Trophoblast cell (in vitro differentiated cells and primary cell): ENCODE results near the gene OBSL1.

ENCODE experiments used
- DNase-seq, 2 donors: peaks; one replicate each; pipeline ENCODE4 v3.0.0-alpha.2; 2016
- H2AFZ ChIP-seq: 2 replicates; pipeline ENCODE4 v1.6.1; 2013; ENCODE audit warnings: low read length, moderate library complexity, mild to moderate bottlenecking; ENCODE audit not compliant: insufficient read depth, poor library complexity
- H2AK5ac ChIP-seq: 2 replicates; pipeline ENCODE4 v1.6.1; 2013; ENCODE audit warnings: mild to moderate bottlenecking, low read length
- H2BK120ac ChIP-seq: 2 replicates; pipeline ENCODE4 v1.6.1; 2013; ENCODE audit warnings: low read length, mild to moderate bottlenecking, moderate library complexity; ENCODE audit not compliant: insufficient read depth, poor library complexity
- H2BK12ac ChIP-seq: 2 replicates; pipeline ENCODE4 v1.6.1; 2013; ENCODE audit warnings: mild to moderate bottlenecking, low read length, moderate library complexity
- H2BK5ac ChIP-seq: 2 replicates; pipeline ENCODE4 v1.6.1; 2013; ENCODE audit warnings: low read length, low read depth, moderate library complexity, mild to moderate bottlenecking; ENCODE audit not compliant: poor library complexity
- H3K14ac ChIP-seq: 2 replicates; pipeline ENCODE4 v1.6.1; 2013; ENCODE audit warnings: mild to moderate bottlenecking, low read length
- H3K18ac ChIP-seq: 2 replicates; pipeline ENCODE4 v1.6.1; 2013; ENCODE audit warnings: mild to moderate bottlenecking, low read length
- H3K23ac ChIP-seq: 2 replicates; pipeline ENCODE4 v1.6.1; 2013; ENCODE audit warnings: low read length
- H3K27ac ChIP-seq: 2 replicates; pipeline ENCODE4 v1.5.1; 2013; ENCODE audit warnings: low read depth, mild to moderate bottlenecking, inconsistent platforms, low read length, moderate library complexity
- H3K27me3 ChIP-seq: 2 replicates; pipeline ENCODE4 v1.6.1; 2013; ENCODE audit warnings: inconsistent platforms, mild to moderate bottlenecking, low read length, moderate library complexity; ENCODE audit not compliant: insufficient read depth
- H3K36me3 ChIP-seq, 2 experiments: 1 replicate in 1 of 2; 2 replicates in 1 of 2; pipeline ENCODE4 v1.6.1; 2013; ENCODE audit warnings: low read length in 2 of 2, mild to moderate bottlenecking in 2 of 2, moderate library complexity in 1 of 2; ENCODE audit not compliant: insufficient read depth in 2 of 2, control insufficient read depth in 1 of 2
- H3K4ac ChIP-seq: 2 replicates; pipeline ENCODE4 v1.6.1; 2013; ENCODE audit warnings: low read depth, mild to moderate bottlenecking, low read length, moderate library complexity
- H3K4me1 ChIP-seq, 2 experiments: 1 replicate in 1 of 2; 2 replicates in 1 of 2; pipeline ENCODE4 v1.6.1; 2013; ENCODE audit warnings: low read length in 2 of 2, mild to moderate bottlenecking in 2 of 2, moderate library complexity in 1 of 2; ENCODE audit not compliant: insufficient read depth in 2 of 2, control insufficient read depth in 1 of 2
- H3K4me2 ChIP-seq: 2 replicates; pipeline ENCODE4 v1.6.1; 2013; ENCODE audit warnings: inconsistent platforms, mild to moderate bottlenecking, low read length, moderate library complexity
- H3K4me3 ChIP-seq: 2 replicates; pipeline ENCODE4 v1.5.1; 2013; ENCODE audit warnings: mild to moderate bottlenecking, low read depth, low read length, inconsistent platforms
- H3K79me1 ChIP-seq: one replicate; pipeline ENCODE4 v1.6.1; 2013; ENCODE audit warnings: low read length
- H3K79me2 ChIP-seq: 2 replicates; pipeline ENCODE4 v1.6.1; 2013; ENCODE audit warnings: low read length, mild to moderate bottlenecking; ENCODE audit not compliant: control insufficient read depth, insufficient read depth, poor library complexity
- H3K9ac ChIP-seq: 2 replicates; pipeline ENCODE4 v1.6.1; 2013; ENCODE audit warnings: mild to moderate bottlenecking, low read length
- H3K9me3 ChIP-seq: 2 replicates; pipeline ENCODE4 v1.6.1; 2013; ENCODE audit warnings: low read depth, mild to moderate bottlenecking, control low read depth, inconsistent platforms, low read length; ENCODE audit not compliant: insufficient read depth
- H4K12ac ChIP-seq: 2 replicates; pipeline ENCODE4 v1.6.1; 2013; ENCODE audit warnings: low read depth, mild to moderate bottlenecking, low read length, moderate library complexity
- H4K8ac ChIP-seq: 2 replicates; pipeline ENCODE4 v1.6.1; 2013; ENCODE audit warnings: low read depth, mild to moderate bottlenecking, low read length, moderate library complexity
- H4K91ac ChIP-seq: one replicate; pipeline ENCODE4 v1.6.1; 2013; ENCODE audit warnings: low read depth, mild to moderate bottlenecking, low read length, moderate library complexity
- WGBS: extraction: QIAGEN DNeasy Blood & Tissue Kit; methylation state at CpG from one replicate; pipeline ENCODE4 v1.1.7; 2013; ENCODE audit warnings: missing lambda C conversion rate; ENCODE audit not compliant: insufficient read length, insufficient coverage; ENCODE audit errors: extremely low coverage; 5-methylcytosine and 5-hydroxymethylcytosine counted together

The OBSL1 gene

GRCh38 chr2:219555956-219556355 is 15.4 kb downstream of the OBSL1 start:
- no peak overlapping the region for H4K91ac ChIP-seq
- no peak overlapping the region for H2BK120ac ChIP-seq
- WGBS: no CpG with 5 or more reads among the region's 20 CpGs

GRCh38 chr2:219554350-219554749 is 17.0 kb downstream of the OBSL1 start:
- no peak overlapping the region for H2BK120ac ChIP-seq
- no peak overlapping the region for H4K12ac ChIP-seq
- H3K79me1 ChIP-seq: peaks cover 2% of the 10 kb centered on the region
- no peaks in the 10 kb centered on the region for H3K27me3 ChIP-seq
- H2AK5ac ChIP-seq: no peak overlapping the region
- H3K18ac ChIP-seq: no peak overlapping the region
- H3K4me2 ChIP-seq: no peak overlapping the region
- no peak overlapping the region for H4K91ac ChIP-seq
- no peak overlapping the region for H2BK12ac ChIP-seq
- WGBS: no CpG with 5 or more reads among the region's 15 CpGs
- no peak overlapping the region for H3K4ac ChIP-seq
- H3K36me3 ChIP-seq: peaks cover 36 to 44% of the 10 kb centered on the region in 2 experiments
- no peak overlapping the region for H3K4me3 ChIP-seq
- H4K8ac ChIP-seq: no peak overlapping the region
- H2BK5ac ChIP-seq: no peak overlapping the region
- no peak overlapping the region for H3K14ac ChIP-seq
- peaks cover 12 to 13% of the 10 kb centered on the region in 2 experiments for H3K4me1 ChIP-seq
- no peak for DNase-seq
- no peak overlapping the region for H3K27ac ChIP-seq
- H3K9me3 ChIP-seq: no peaks in the 10 kb centered on the region
- no peak overlapping the region for H3K23ac ChIP-seq
- no peak overlapping the region for H3K9ac ChIP-seq
- H2AFZ ChIP-seq: no peak overlapping the region
- no peaks in the 10 kb centered on the region for H3K79me2 ChIP-seq

More at GRCh38 chr2:219555956-219556355, 15.4 kb downstream of the OBSL1 start:
- Histone ChIP-seq H3K23ac (no peak overlapping the region), H3K14ac (no peak overlapping the region), H3K79me1 (peaks cover 6% of the 10 kb centered on the region), H3K9me3 (no peaks in the 10 kb centered on the region), H2BK12ac (no peak overlapping the region), H4K8ac (no peak overlapping the region), H3K4me2 (no peak overlapping the region), H3K4me3 (no peak overlapping the region), H3K18ac (no peak overlapping the region), H2AFZ (no peak overlapping the region), H3K27me3 (no peaks in the 10 kb centered on the region), H4K12ac (no peak overlapping the region), H3K4me1 (peaks cover 17% of the 10 kb centered on the region in 2 experiments), H2BK5ac (no peak overlapping the region), H2AK5ac (no peak overlapping the region), H3K79me2 (no peaks in the 10 kb centered on the region), H3K4ac (no peak overlapping the region), H3K36me3 (peaks cover 37 to 46% of the 10 kb centered on the region in 2 experiments), H3K27ac (no peak overlapping the region), H3K9ac (no peak overlapping the region)
- DNase-seq: no peak

- Histone ChIP-seq H3K79me2 (no peaks in the 10 kb centered on the region), H3K4me3 (no peak overlapping the region), H3K27ac (no peak overlapping the region), H4K8ac (no peak overlapping the region), H3K4me2 (no peak overlapping the region), H3K27me3 (no peaks in the 10 kb centered on the region), H3K23ac (no peak overlapping the region), H3K18ac (no peak overlapping the region), H4K12ac (no peak overlapping the region), H3K79me1 (peaks cover 2% of the 10 kb centered on the region), H3K36me3 (peaks cover 32 to 37% of the 10 kb centered on the region in 2 experiments), H3K9ac (no peak overlapping the region), H3K4ac (no peak overlapping the region), H2BK120ac (no peak overlapping the region), H2BK12ac (no peak overlapping the region), H3K4me1 (peaks cover 12 to 13% of the 10 kb centered on the region in 2 experiments), H2AFZ (no peak overlapping the region), H3K14ac (no peak overlapping the region), H4K91ac (no peak overlapping the region), H3K9me3 (no peaks in the 10 kb centered on the region), H2BK5ac (no peak overlapping the region), H2AK5ac (no peak overlapping the region)
- no peak for DNase-seq
- no CpG with 5 or more reads among the region's 12 CpGs for WGBS
These were observed 17.8 kb downstream of the OBSL1 start for GRCh38 chr2:219553463-219553963.

- no peak overlapping the region for H4K12ac ChIP-seq
- no CpG with 5 or more reads among the region's 7 CpGs for WGBS
- H3K9ac ChIP-seq: no peak overlapping the region
- DNase-seq: no peak
- no peak overlapping the region for H3K4ac ChIP-seq
- H3K27me3 ChIP-seq: no peaks in the 10 kb centered on the region
- no peak overlapping the region for H2BK5ac ChIP-seq
- no peak overlapping the region for H4K91ac ChIP-seq
- no peaks in the 10 kb centered on the region for H3K9me3 ChIP-seq
- no peaks in the 10 kb centered on the region for H3K79me2 ChIP-seq
- H4K8ac ChIP-seq: no peak overlapping the region
- H2BK120ac ChIP-seq: no peak overlapping the region
- peak overlapping the region; percentile 72 for H2AFZ ChIP-seq
- H3K79me1 ChIP-seq: peaks cover 2% of the 10 kb centered on the region
- no peak overlapping the region for H2AK5ac ChIP-seq
- peak overlapping the region; percentile 99 for H3K4me2 ChIP-seq
- H3K4me3 ChIP-seq: no peak overlapping the region
- no peak overlapping the region for H3K23ac ChIP-seq
- no peak overlapping the region for H3K27ac ChIP-seq
- no peak overlapping the region for H3K18ac ChIP-seq
- H3K14ac ChIP-seq: no peak overlapping the region
- H2BK12ac ChIP-seq: no peak overlapping the region
- peaks cover 27 to 33% of the 10 kb centered on the region in 2 experiments for H3K36me3 ChIP-seq
- peaks cover 12 to 13% of the 10 kb centered on the region in 2 experiments for H3K4me1 ChIP-seq
These were observed 18.2 kb downstream of the OBSL1 start for GRCh38 chr2:219553168-219553417.
